NCI-H2081 (cell line): Measurements from ENCODE around the gene PRRC2A.
A peak's percentile ranks its signal among the peaks of the same experiment; 100 is the strongest.

Experiments used
- DNase-seq, 2 experiments: peaks; one replicate each; lab custom pipeline; 2025; lab: John Stamatoyannopoulos, UW

PRRC2A gene

GRCh38 chr6:31666337-31666965, 45.9 kb downstream of the PRRC2A start:
- DNase-seq = no peak

GRCh38 chr6:31669676-31670075, 49.2 kb downstream of the PRRC2A start, which contains the start of gene LY6G5B:
LY6G5B (plus strand) TSS chr6:31669976; CDS start chr6:31670951, 975 bp downstream.
- DNase-seq = no peak

- no peak for DNase-seq
These were observed 55.9 kb downstream of the PRRC2A start for GRCh38 chr6:31676322-31676903.

- no peak for DNase-seq
These were observed 56.4 kb downstream of the PRRC2A start for GRCh38 chr6:31676904-31677303.

- no peak for DNase-seq
These were observed 57.4 kb downstream of the PRRC2A start for GRCh38 chr6:31677955-31678354.

- peak; percentile 74 to 77 for DNase-seq
These were observed 60.0 kb downstream of the PRRC2A start, which contains the start of gene LY6G5C for GRCh38 chr6:31680226-31681134. LY6G5C (minus strand) TSS chr6:31681067; CDS start chr6:31680373, 694 bp downstream.

- DNase-seq = peak; percentile 28 to 56
These were observed 60.7 kb downstream of the PRRC2A start for GRCh38 chr6:31681135-31681671.

- no peak for DNase-seq
These were observed 63.1 kb downstream of the PRRC2A start for GRCh38 chr6:31683591-31683990.

- DNase-seq = no peak
These were observed 66.0 kb downstream of the PRRC2A start for GRCh38 chr6:31686483-31686882.

GRCh38 chr6:31687321-31687720, 66.8 kb downstream of the PRRC2A start:
- DNase-seq = no peak
